ENCODE data around the gene PPP1R13L.

PPP1R13L gene

GRCh38 chr19:45363861-45364459 is 40.9 kb downstream of the PPP1R13L start:
- DNase-seq, result no peak

DNA sequence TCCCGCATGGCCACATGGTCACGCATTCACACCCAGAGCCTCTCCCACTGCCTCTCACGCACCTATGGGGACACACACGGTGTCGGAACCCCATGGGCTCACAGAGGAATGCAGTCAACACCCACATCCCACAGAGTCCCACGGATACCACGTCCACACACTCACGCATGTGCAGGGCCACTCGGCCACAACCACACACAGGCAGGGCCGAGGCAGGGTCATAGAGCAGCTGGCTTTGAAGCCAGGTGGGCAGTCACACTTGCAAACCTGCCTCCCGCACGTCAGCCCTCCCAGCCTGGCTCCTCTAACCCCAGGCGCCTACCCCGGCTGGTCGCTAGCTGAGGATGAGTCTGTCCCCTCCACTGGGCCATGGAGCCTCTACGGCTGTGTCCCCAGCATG is 42.6 kb downstream of the PPP1R13L start:
- DNase-seq, result no peak

DNA sequence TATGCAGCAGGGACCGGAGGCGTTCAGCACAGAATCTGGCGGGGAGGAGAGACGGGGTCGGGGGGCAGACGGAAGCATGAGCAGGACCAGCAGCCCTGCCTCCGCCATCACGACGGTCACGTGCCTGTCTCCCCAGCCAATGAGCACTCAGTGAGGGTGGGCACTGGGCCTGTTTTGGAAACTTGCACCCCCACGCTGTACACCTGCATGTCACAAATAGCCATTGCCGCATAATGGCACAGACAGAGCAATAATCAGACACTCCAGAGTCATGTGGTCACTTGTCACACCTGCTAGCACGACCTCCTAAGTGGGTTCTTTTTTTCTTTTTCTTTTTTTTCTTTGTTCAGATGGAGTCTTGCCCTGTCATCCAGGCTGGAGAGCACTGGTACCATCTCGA is 43.3 kb downstream of the PPP1R13L start:
- DNase-seq, result no peak

DNA sequence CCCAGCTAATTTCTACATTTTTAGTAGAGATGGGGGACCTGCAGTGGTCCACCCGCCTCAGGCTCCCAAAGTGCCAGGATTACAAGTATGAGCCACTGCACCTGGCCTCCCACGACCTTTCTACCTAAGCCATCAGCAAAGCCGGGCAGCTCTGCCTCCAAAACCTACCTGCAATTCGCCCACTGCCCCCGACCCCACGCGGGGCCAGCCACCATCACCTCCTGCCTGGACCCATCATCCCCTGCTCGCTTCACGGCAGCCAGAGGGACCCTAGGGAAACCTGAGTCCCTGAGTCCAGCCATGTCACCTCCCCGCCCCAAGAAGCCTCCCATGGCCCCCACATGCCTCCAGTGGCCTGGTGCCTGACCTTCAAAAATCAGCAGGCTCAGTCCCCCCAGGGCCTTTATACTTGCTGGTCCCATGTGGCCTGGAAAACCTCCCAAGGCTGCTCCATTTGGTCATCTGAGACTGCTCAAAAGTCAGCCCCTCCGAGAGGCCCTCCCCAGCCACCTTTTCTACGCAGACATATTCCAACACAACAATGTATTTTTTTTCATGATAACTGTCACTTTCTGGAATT is 46.6 kb downstream of the PPP1R13L start:
- DNase-seq, result no peak

GRCh38 chr19:45357445-45357783 is 47.5 kb downstream of the PPP1R13L start:
- DNase-seq, result no peak

DNA sequence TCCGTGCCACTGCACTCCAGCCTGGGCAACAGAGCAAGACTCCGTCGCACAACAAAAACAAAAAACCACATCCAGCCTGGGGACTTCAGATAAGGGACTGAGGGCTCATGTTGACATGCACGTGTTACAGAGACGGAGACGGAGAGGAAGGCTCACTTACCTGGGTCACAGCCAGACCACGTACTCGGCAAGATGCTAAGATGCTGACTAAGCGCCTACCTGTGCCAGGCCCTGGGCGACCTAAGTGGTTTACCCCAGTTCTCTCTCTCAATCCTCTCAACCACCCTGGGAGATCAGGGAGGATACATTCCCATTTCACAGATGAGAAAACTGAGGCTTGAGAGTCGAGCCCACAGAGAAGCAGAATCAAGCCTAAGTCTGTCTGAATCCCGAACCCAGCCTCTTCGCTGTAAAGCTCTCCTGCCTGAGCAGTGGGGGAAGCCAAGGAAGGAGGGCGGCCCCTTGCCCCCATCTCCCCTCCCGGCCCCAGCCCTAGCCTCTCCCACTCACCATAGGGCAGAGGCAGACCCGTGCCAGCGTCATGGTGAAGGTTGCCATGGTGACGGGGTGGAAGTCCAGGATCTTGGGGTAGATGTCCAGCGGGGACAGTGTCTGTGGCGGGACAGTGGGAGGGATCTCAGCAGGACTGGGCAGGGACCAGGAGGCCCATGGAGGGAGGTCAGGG is 48.0 kb downstream of the PPP1R13L start:
- DNase-seq, result no peak

- DNase-seq, result no peak
These were observed 49.0 kb downstream of the PPP1R13L start for GRCh38 chr19:45355910-45356309.

DNA sequence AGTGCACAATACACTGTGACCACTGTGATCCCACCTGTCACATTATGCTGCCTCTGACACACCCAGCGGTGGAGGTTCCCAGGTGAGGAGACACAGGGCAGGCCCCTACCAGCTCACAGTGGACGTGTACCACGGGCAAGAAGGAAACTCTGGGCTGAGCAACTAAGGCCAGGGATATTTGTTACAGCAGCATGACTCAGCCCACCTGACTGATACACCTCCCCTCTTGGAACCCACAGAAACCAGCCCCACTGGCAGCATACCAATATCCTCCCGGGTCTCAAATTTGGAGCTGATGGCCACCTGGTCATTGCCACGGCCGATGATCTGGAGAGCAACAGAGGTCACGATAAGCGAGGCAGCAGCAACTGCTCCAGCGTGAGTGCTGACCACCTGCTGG is 49.5 kb downstream of the PPP1R13L start:
- DNase-seq, result no peak

DNA sequence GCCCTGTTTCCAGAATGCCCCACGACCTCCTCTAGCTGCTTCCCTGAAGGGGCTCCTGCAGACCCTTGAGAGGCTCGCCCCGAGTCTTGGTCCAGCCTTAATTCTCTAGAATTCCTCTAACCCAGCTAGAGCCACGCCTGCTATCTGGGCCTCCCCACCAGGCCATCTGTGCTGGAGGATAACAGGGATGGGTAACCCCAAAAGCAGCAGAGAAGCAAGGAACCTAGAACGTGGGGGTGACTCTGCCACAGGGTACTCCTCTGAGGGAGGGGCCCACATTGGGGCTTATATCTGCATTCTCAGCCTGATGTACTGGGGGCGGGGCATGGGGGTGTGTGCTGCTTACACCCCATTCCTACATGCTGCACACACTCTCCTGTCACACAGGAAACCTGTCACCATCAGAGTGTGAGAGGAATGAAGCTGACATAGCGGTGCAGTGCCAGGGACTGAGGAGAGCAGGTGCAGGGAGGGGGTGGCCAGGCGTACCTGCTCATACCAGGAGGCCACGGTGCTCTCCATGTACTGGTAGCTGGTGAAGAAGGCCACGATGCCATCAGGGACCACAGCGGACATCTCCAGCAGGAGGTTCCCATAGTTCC is 50.5 kb downstream of the PPP1R13L start:
- no peak for DNase-seq

GRCh38 chr19:45352914-45353796 is 51.7 kb downstream of the PPP1R13L start:
- DNase-seq, result no peak

- DNase-seq, result no peak
These were observed 52.4 kb downstream of the PPP1R13L start for GRCh38 chr19:45352471-45352870.

DNA sequence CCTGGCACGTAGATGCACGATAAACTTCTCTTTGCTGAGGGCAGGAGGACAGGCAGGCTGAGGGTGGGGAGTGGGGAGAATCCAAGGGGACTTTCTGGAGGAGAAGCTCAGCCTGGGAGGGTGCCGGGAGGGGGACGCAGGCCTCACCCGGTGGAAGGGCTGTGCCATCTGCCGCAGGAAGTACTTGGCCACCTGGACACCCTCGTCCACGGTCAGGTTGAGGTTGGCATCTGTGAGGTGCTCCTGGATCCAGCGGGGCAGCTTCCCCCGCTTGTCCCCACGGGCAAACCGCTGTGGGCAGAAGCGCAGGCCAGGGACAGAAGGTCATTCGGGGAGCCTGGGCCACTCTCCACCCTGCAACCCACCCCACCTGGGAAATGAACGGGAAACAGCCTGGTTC is 52.8 kb downstream of the PPP1R13L start:
- no peak for DNase-seq

- DNase-seq, result no peak
These were observed 53.4 kb downstream of the PPP1R13L start for GRCh38 chr19:45351401-45351952.

GRCh38 chr19:45350477-45351058 is 54.3 kb downstream of the PPP1R13L start:
- no peak for DNase-seq

DNA sequence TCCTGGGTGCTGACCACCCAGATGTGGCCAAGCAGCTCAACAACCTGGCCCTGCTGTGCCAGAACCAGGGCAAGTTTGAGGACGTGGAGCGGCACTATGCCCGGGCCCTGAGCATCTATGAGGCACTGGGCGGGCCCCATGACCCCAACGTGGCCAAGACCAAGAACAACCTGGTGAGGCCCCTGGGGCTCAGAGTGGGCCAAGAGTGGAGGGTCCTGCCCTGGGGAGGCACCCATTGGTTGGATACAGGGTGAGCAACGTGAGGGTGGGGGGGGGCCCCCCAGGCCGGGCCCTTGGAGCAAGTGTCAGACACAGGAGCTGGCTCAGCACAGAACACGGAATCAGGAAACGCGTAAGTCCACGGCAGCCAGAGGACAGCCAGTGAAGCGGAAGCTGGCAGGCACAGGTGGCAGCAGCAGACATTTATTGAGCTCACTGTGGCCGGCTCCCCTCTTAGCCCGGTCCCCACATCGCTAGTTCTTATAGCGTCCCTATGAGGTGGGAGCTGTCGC is 55.4 kb downstream of the PPP1R13L start:
- DNase-seq, result no peak

DNA sequence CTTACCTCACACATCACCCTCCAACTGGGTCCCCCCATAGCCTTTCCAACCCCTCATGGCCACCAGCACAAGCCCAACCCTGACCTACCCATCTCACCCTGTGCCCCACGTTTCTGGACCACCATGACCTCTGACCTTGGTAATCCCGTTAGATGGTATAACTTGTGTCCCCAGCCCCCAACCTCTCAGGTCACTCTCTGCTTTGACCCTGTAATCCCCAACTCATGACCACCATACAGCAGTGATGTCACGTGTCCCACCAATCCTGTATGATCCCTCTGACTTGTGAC is 55.8 kb downstream of the PPP1R13L start:
- DNase-seq, result no peak

GRCh38 chr19:45348367-45349125 is 56.3 kb downstream of the PPP1R13L start:
- no peak for DNase-seq

GRCh38 chr19:45347570-45348366 is 57.1 kb downstream of the PPP1R13L start:
- DNase-seq, result no peak

DNA sequence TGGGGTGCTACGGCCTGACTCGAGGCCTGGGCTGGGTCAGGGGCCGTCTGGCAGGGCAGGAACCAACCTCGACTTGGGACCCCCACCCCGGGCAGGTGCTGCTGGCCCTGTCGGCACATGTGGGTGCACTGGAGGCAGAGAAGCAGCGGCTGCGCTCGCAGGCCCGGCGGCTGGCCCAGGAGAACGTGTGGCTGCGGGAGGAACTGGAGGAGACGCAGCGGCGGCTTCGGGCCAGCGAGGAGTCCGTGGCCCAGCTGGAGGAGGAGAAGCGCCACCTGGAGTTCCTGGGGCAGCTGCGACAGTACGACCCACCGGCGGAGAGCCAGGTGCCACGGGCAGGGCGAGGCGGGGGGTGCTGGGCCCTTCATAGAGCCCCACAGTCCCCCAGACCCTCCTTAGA is 58.4 kb downstream of the PPP1R13L start:
- DNase-seq, result no peak

DNA sequence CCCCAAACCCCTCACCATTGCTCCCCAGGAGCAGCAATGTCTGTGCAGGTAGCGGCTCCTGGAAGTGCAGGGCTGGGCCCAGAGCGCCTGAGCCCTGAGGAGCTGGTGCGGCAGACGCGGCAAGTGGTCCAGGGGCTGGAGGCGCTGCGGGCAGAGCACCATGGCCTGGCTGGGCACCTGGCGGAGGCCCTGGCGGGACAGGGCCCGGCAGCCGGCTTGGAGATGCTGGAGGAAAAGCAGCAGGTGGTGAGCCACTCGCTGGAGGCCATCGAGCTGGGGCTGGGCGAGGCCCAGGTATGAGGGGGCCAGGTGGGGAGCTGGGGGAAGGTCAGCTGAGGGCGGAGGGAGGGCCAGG is 59.4 kb downstream of the PPP1R13L start:
- DNase-seq, result no peak
